HG03342 (cell line): ENCODE measurements around the gene ZNF672.
"Not testable (repeated sequence)": the region's sequence is repeated elsewhere in the genome, so short reads cannot be mapped to it uniquely, and the experiment has no call there.

Source experiments
- ATAC-seq: cut with Tn5 transposase; IDR thresholded peaks from one replicate; pipeline ENCODE4 v1.9.1; 2021; ENCODE audit warnings: mild to moderate bottlenecking, moderate library complexity; ENCODE audit not compliant: unreplicated experiment

ZNF672 gene

GRCh38 chr1:248852481-248853405 lies 14.7 kb downstream of the ZNF672 start:
- peak; percentile 43 for ATAC-seq

GRCh38 chr1:248853663-248854375 lies 15.8 kb downstream of the ZNF672 start:
- no peak for ATAC-seq

- no peak for ATAC-seq
Measured at GRCh38 chr1:248855580-248855979, 17.6 kb downstream of the ZNF672 start.

- no peak for ATAC-seq
Measured at GRCh38 chr1:248856176-248856575, 18.2 kb downstream of the ZNF672 start.

- ATAC-seq: no peak
Measured at GRCh38 chr1:248857201-248857600, 19.2 kb downstream of the ZNF672 start.

- ATAC-seq: no peak
Measured at GRCh38 chr1:248857749-248858095, 19.7 kb downstream of the ZNF672 start.

- ATAC-seq: peak; percentile 38
Measured at GRCh38 chr1:248858096-248858890, 20.3 kb downstream of the ZNF672 start.

GRCh38 chr1:248858891-248859889 lies 21.2 kb downstream of the ZNF672 start, which contains the start of gene ZNF692:
Gene ZNF692, minus strand, starts transcription at chr1:248859085. Its CDS starts 776 bp downstream, at chr1:248858309.
- peak; percentile 84 for ATAC-seq

- ATAC-seq: no peak
Measured at GRCh38 chr1:248860007-248860406, 22.0 kb downstream of the ZNF672 start.

- no peak for ATAC-seq
Measured at GRCh38 chr1:248861616-248862015, 23.6 kb downstream of the ZNF672 start.

GRCh38 chr1:248862695-248862997 lies 24.6 kb downstream of the ZNF672 start:
- ATAC-seq: peak; percentile 1

GRCh38 chr1:248862998-248863881 lies 25.2 kb downstream of the ZNF672 start:
- ATAC-seq: peak; percentile 51

GRCh38 chr1:248871837-248872401 lies 33.9 kb downstream of the ZNF672 start:
- no peak for ATAC-seq

- peak; percentile 35 for ATAC-seq
Measured at GRCh38 chr1:248872752-248873408, 34.9 kb downstream of the ZNF672 start.

- ATAC-seq: peak; percentile 76
Measured at GRCh38 chr1:248873409-248873992, 35.5 kb downstream of the ZNF672 start.

- ATAC-seq: peak; percentile 64
Measured at GRCh38 chr1:248873993-248874533, 36.0 kb downstream of the ZNF672 start.

- ATAC-seq: no peak
Measured at GRCh38 chr1:248881261-248881660, 43.2 kb downstream of the ZNF672 start.

- not testable (repeated sequence) for ATAC-seq
Measured at GRCh38 chr1:248882427-248882826, 44.4 kb downstream of the ZNF672 start.
